IPS-11a (cell line): ENCODE results near the gene MEI1.
"Not testable (repeated sequence)": the region's sequence is repeated elsewhere in the genome, so short reads cannot be mapped to it uniquely, and the experiment has no call there.

Source experiments
- H3K4me3 ChIP-seq: one replicate; pipeline ENCODE4 v1.5.1; 2013; ENCODE audit warnings: low read depth, low read length, control low read depth

MEI1 gene

GRCh38 chr22:41818596-41818995, 119.3 kb downstream of the MEI1 start:
- no peak overlapping the region for H3K4me3 ChIP-seq

GRCh38 chr22:41819257-41819656, 120.0 kb downstream of the MEI1 start:
- H3K4me3 ChIP-seq: no peak overlapping the region

DNA sequence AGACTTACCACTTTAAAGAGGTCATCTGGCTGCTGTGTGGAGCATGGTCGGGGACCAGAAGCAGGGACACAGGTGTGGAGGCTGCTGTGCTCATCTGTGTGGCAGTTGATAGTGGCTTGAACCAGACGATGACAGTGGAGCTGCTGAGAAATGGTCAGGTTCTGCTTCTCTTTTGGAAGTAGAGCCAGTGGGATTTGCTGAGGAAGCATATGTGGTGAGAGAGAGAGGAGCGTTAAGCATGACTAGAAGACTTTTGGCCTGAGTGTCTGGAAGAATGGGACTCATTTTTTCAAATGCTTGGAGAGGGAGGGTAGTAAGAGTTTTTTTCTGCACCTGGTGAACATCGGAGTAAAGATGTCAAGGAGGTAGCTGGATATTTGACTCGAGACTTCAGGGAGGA, 121.1 kb downstream of the MEI1 start:
- no peak overlapping the region for H3K4me3 ChIP-seq

GRCh38 chr22:41821471-41822316, 122.4 kb downstream of the MEI1 start:
- no peak overlapping the region for H3K4me3 ChIP-seq

DNA sequence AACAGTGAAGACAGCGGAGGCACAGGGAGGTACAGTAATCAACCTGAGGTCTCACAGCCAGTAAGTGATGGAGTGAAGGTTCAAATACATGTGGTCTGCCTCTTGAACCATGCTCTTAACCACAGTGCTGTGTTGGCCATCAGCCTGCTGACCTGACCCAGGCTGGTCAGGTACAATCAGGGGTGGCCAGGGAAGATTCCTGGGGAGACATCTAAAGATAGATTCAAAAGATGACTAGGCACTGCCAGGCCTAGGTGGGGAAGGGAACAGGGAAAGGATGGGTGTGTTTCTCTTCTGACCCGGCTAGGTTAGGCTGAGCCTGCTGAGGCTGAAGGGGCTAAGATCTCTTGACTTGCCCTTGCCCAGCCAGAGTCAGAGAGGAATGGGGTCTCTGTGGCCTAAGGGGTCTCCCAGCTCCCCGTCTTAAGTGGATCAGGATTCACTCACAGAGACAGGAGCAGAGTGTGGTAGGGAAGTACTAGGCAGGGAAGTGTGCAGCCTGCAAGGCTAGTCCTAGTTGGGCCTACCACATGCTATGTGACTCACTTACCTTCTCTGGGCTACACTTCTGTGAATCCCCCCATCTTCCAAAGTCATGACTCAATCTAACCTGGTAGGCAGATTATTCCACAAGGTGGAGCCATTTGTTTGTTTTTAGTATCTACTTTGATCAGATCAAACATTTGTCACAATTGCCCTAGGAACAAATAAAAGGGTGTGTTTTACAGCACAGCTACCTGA, 123.2 kb downstream of the MEI1 start:
- no peak overlapping the region for H3K4me3 ChIP-seq

- no peak overlapping the region for H3K4me3 ChIP-seq
Measured at GRCh38 chr22:41823797-41824196, 124.5 kb downstream of the MEI1 start.

GRCh38 chr22:41825376-41825775, 126.1 kb downstream of the MEI1 start:
- no peak overlapping the region for H3K4me3 ChIP-seq

DNA sequence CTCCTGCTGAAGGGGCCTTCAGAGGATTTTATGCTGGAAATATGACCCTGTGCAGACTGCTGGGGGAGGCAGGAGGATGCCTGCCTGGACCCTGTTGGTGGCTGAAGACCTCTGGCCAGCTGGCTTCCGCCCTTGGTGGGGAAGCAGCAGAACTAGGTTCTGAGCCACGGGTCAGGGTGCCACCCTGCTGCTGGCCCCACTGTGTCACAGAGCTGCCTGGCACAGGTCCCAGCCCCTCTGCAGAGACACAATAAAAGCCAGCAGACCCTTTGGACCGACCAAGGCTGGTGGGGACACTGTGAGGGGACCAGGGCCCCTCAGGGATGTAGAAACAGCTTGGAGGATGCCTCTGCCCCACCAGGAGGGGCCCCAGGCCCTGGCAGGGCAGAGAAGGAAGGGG, 126.7 kb downstream of the MEI1 start:
- no peak overlapping the region for H3K4me3 ChIP-seq

GRCh38 chr22:41826430-41827383, 127.4 kb downstream of the MEI1 start:
- H3K4me3 ChIP-seq: no peak overlapping the region

DNA sequence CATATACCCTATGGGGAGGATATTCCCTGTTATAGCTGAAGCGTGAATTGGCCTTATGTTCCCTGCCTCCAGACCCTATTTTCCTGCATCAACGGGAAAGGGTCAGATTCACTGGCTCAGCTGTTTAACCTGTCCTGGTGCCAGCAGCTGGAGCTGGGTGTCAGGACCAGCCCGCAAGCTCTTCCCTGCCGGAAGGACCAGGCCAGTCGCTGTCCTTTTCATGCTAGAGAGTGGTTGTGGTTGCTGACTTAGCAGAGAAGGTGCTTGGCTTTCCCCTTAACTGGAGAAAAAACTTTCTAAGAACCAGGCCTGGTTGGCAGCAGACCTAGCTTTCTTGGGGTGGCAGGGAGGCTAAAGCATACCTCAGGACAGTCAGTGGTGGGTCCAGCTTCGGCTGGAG, 128.4 kb downstream of the MEI1 start:
- no peak overlapping the region for H3K4me3 ChIP-seq

DNA sequence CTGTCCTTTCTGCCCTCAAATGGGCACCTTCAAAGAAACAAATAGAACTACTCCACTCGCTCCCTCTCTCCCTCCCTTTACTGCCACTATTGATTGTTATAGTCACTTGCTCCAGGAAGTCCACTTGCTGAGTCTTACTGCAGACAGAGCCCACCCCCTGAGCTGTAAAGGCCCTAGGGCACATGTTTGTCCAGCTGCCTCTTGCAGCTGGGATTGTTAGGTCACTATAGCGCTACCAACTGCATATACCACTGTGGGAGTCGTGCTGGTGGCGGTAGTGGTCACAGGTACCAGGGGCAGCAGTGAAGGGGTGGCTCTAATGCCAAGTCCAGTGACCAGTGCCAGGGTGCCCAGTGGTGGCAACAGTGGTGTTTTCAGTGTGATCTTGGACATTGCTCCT, 129.2 kb downstream of the MEI1 start:
- no peak overlapping the region for H3K4me3 ChIP-seq

DNA sequence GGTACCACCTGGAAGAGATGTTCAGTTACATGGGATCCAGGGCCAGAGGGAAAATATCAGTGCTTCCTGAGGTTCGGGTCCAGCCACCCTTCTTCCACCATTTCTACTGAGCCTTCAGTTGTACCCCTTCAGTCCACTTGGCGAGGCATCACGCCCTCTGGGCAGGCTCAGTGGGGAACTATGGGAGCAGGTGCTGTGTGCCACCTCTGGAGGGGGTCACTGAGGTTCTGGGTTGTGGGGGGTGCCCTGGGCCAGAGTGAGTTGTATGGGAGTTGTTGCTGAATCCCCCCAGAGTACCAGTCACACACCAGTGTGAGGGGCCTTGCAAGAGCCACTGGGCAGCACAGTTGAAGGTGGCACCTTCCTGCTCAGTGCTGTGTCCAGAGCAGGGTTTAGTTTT, 130.9 kb downstream of the MEI1 start:
- no peak overlapping the region for H3K4me3 ChIP-seq

DNA sequence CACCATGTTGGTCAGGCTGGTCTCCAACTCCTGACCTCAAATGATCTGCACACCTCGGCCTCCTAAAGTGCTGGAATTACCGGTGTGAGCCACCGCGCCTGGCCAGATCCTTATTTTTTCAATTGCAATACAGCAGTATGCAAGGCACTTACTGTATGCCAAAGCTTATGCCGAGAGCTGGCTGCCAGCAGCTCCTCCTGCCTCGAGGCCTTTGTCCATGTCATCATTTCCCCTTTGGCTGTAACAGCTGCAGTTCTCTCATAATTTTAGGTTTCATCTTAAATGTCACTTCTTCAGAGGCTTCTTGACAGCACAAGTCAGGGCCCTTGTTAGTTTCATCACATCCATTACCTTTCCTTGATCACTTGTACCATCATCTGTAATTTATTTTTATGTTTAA, 132.1 kb downstream of the MEI1 start:
- no peak overlapping the region for H3K4me3 ChIP-seq

DNA sequence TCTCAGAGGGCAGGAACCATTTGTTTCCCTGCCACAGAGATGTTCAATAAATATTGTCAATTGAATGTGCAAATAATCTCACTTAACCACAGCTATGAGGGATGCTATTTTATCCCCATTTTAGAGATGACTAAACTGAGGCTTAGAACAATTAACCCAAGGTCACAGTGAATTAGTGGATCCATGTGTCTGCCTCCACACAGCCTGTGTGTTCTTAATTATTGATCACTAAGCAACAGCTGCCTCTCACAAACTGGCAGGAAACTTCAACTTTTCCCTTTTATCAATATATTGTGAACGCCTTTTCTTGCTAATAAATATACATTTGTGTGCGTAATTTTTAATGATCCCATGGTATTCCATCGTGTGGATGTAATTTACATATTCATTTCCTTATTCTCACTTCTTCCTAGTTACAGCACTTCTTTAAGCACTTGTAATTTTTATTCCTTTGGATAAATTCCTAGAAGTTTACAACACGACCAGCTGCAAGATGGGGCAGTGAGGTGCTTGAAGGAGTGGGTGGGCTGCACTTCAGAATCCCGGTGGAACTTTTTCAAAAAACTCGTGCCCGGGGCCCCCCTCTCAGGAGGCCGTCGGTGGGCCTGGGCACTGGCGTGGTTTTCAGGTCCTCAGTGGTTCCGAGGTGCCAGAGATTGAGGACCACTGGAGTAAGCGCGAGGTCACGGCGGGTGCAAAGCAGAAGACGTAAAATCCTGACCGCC, 132.7 kb downstream of the MEI1 start:
- H3K4me3 ChIP-seq: no peak overlapping the region

DNA sequence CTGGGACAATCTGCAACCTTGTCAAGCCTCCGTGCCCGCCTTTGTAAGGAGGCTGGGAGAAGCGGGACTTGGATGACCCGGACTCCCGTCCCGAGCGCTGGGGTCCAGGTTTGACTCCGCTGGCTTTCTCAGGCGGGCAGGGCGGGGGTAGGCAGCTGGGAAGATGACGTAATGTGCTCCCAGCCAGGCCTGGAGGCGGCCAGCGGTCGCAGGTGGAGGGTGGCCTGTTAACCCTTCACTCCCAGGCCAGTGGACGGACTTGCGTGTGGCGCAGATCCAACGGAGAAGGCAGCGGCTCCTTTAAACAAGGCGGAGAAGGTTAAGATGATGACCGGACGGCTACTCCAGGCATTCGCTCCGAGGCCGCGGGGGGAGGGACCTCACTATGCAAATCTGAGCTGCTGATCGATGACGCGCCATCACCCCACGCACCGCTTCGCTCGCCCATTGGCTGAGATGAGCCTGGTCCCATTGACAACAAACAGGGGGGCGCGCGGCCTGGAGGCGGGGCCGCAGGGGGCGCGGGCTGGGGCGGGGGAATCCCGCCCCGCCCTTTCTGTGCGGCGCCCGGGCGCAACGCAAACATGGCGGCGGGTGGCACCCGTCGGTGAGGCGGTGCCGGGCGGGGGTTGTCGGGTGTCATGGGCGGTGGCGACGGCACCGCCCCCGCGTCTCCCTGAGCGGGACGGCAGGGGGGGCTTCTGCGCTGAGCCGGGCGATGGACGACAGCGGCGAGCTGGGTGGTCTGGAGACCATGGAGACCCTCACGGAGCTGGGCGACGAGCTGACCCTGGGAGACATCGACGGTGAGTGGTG, 133.5 kb downstream of the MEI1 start, which contains the start of gene SREBF2:
Gene SREBF2, plus strand, starts transcription at position 553 of the 816 bp plus-strand sequence. Its CDS starts 166 bp downstream, at position 719.
- peak within 1 kb of the TSS; percentile 80 for H3K4me3 ChIP-seq

- peak overlapping the region; percentile 80 for H3K4me3 ChIP-seq
Measured at GRCh38 chr22:41833369-41834004, 134.2 kb downstream of the MEI1 start.

DNA sequence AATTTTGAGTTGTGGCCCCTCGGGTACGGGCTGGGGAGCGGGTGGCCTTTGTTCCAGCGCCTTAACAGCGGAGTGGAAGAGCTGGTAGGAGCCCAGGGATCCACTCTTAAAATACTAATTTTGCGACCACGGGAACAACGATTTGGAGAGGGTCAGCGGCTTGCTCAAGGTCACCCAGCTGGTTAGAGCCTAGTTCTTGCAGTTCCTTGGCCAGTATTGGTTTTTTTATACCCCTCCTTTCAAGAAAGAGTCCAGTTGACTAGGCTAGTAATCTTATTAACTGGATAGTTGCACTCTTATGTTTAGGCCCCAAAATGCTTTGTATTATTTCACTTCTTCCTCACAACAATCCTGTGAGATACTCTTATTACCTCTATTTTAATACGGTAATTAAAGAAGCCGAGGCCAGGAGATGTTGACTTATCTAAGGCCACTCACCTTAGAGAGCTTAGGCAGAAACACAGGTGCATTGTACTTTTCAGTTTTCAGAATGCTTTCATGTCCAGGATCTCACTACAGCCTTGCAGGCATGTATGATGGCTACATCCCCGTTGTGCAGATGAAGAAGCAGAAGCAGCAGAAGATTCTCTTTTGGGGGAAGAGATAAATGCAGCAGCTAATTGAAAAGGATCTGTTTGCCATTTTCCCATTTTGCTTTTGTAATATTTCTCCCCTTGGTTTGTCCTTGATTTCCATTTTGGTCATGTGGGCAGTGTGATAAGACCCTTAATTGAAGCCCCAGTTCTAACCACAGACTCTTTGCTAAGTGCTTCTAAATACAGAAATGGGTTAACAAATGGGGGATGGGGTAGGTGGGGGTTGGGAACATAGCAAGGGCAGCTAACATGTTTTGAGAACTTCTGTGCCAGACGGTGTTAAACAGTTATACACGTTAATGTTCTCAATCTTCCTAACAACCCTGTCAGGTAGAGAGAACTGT, 135.0 kb downstream of the MEI1 start:
- H3K4me3 ChIP-seq: peak overlapping the region; percentile 80

- H3K4me3 ChIP-seq: not testable (repeated sequence)
Measured at GRCh38 chr22:41835462-41835861, 136.2 kb downstream of the MEI1 start.
